Mammary epithelial cell (primary cell): ENCODE measurements around the gene ERICH4.

ENCODE experiments used
- EZH2 ChIP-seq: IDR thresholded peaks from 2 replicates; pipeline ENCODE4 v1.6.1; 2012; ENCODE audit warnings: low read length, inconsistent platforms, borderline replicate concordance
- TF ChIP-seq, protein P1 (sequence below), 2 donors: IDR thresholded peaks in 1 of 2; conservative IDR thresholded peaks in 1 of 2; 2 replicates each; pipeline ENCODE4 v1.5.1; 2011 to 2012; ENCODE audit warnings: inconsistent platforms in 2 of 2, low read length in 2 of 2, mild to moderate bottlenecking in 2 of 2, control low read depth in 1 of 2, low read depth in 1 of 2; ENCODE audit not compliant: insufficient read depth in 1 of 2; ENCODE audit errors: extremely low read depth in 1 of 2

DNA sequence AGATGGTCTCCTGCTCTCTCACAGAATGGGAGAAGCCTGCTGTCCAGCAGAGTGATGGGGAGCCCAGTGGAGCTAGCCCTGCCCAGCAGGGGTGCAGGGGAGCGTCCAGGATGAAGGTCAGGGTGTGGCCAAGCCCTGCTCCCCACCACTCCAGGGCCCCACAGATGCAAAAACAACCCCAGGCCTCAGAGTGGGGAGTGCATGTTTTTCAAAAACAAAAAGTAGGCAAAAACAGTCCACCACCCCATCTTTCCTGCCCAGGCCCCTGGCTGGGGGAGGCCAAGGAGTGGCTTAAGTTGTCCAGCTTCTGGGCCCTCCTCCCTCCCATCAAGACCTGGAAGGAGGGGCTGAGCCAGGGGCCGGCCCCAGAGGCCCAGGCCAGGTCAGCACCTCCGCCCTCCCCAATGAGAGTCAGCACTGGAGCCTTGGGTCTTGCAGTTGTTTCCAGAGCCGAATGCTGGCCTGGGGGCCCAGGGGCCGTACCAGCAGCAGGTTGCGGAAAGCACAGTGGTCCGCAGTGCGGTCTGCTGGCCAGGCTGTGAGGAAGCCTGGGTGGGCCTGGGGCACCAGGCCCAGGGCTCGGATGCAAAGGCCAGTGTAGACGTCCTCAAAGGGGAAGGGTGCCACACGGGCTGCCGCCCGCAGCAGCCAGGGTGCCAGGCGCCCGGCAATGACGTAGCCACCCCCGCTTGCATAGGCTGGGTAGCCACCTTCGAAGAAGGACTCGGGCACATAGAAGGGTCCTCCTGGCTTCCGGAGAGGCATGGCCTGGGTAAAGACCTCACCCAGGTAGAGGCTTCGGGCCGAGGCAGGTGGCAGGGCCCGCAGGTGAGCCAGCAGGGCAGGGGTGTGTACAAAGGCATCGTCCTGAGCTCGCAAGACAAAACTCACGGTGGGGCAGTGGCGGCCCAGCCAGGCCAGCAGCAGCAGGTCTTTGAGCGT is 17.5 kb upstream of the ERICH4 start:
- TF ChIP-seq, protein P1, sequence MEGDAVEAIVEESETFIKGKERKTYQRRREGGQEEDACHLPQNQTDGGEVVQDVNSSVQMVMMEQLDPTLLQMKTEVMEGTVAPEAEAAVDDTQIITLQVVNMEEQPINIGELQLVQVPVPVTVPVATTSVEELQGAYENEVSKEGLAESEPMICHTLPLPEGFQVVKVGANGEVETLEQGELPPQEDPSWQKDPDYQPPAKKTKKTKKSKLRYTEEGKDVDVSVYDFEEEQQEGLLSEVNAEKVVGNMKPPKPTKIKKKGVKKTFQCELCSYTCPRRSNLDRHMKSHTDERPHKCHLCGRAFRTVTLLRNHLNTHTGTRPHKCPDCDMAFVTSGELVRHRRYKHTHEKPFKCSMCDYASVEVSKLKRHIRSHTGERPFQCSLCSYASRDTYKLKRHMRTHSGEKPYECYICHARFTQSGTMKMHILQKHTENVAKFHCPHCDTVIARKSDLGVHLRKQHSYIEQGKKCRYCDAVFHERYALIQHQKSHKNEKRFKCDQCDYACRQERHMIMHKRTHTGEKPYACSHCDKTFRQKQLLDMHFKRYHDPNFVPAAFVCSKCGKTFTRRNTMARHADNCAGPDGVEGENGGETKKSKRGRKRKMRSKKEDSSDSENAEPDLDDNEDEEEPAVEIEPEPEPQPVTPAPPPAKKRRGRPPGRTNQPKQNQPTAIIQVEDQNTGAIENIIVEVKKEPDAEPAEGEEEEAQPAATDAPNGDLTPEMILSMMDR (conservative IDR thresholded peaks at IDR 0.05 in 1 of 2, IDR thresholded peaks at IDR 0.05 in 1 of 2; ENCODE audit: extremely low read depth in 1 of 2, insufficient read depth in 1 of 2, low read depth in 1 of 2, low read length in 2 of 2) = no peak
- no peak for TF ChIP-seq EZH2
